HFF-Myc (cell line): ENCODE measurements around the gene NFIX.

Experiments
- DNase-seq: peaks from one replicate; pipeline ENCODE4 v3.0.0-alpha.2; 2011; ENCODE audit warnings: low read depth; ENCODE audit errors: extremely low read depth
- H3K4me3 ChIP-seq: replicated peaks from 2 replicates; pipeline ENCODE4 v1.5.1; 2011; ENCODE audit warnings: low read depth, mild to moderate bottlenecking, control low read depth, low read length
- TF ChIP-seq, protein P1 (sequence below): IDR thresholded peaks from 2 replicates; pipeline ENCODE4 v1.5.1; 2012; ENCODE audit warnings: mild to moderate bottlenecking, low read depth, low read length, control low read depth; ENCODE audit errors: missing control alignments

Gene NFIX

DNA sequence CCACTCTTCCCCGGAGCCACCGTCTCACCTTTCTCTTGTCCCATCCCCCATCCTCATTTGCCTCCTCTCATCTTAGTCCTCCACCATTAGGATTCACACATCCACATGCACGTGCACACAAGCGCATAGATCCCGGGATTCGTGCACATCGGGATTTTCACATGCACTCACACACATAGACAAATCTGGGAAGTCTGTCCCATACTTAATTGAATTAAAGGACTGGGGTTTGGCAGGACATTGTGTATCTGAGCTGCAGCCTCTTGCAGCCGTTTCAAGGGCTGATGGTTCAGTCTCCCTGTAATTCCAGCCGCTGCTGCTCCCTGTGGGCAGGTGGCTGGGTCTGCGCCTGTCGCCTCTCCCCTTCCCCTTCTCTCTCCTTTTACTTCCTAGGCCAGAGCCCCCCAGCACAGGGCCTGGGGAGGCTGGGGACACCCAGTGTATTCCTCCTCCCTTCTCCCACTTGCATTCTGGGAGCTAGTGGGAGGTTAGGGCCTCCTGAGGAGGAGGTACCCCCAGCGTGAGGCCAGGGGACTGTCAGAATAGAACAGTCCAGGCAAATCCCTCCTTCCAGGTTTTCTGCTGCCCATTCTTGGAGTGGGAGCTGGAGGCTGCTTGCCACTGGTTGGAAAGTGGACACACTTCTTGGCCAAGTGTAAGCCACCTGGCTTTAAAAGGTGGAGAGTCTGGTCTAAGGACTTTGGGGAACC, 63.8 kb downstream of the NFIX start:
- H3K4me3 ChIP-seq: no peak overlapping the region
- TF ChIP-seq, protein P1, sequence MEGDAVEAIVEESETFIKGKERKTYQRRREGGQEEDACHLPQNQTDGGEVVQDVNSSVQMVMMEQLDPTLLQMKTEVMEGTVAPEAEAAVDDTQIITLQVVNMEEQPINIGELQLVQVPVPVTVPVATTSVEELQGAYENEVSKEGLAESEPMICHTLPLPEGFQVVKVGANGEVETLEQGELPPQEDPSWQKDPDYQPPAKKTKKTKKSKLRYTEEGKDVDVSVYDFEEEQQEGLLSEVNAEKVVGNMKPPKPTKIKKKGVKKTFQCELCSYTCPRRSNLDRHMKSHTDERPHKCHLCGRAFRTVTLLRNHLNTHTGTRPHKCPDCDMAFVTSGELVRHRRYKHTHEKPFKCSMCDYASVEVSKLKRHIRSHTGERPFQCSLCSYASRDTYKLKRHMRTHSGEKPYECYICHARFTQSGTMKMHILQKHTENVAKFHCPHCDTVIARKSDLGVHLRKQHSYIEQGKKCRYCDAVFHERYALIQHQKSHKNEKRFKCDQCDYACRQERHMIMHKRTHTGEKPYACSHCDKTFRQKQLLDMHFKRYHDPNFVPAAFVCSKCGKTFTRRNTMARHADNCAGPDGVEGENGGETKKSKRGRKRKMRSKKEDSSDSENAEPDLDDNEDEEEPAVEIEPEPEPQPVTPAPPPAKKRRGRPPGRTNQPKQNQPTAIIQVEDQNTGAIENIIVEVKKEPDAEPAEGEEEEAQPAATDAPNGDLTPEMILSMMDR: no peak
- DNase-seq: no peak

DNA sequence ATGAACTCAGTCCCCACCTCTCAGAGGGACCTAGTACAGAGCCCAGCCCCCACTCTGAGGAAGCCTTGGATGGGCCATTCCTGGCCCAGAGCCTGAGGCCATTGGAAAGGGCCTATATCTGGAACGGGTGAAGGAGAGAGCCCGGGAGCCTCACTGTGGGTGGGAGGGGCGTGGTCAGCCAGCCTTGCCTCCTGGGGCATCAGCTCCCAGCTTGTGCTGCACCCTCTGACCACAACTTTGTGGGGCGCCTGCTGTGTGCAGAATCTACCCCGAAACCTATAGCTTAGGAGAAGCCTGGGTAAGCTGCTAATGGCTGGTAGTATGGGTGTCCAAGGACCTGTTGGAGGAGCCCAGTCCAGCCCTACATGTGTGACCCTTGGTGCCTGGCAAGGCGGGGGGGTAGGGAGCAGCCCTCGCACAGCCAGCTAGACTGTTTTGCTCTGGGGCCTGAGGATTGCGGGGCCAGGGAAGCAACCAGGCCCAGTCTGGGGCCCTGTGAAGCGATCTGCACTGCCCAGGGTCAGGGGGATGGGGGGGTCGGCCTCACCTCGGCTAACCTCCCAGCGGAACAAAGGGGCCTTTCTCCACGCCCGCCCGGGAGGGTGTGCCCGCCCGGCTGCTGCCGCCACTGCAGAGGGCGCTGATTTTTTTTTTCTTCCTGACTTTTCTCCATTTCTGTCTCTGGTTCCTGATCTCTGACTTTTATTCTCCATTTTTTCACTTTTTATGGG, 65.1 kb downstream of the NFIX start:
- no peak overlapping the region; the same call in 1 of the 2 replicates for H3K4me3 ChIP-seq
- no peak for DNase-seq
- TF ChIP-seq, protein P1: no peak

DNA sequence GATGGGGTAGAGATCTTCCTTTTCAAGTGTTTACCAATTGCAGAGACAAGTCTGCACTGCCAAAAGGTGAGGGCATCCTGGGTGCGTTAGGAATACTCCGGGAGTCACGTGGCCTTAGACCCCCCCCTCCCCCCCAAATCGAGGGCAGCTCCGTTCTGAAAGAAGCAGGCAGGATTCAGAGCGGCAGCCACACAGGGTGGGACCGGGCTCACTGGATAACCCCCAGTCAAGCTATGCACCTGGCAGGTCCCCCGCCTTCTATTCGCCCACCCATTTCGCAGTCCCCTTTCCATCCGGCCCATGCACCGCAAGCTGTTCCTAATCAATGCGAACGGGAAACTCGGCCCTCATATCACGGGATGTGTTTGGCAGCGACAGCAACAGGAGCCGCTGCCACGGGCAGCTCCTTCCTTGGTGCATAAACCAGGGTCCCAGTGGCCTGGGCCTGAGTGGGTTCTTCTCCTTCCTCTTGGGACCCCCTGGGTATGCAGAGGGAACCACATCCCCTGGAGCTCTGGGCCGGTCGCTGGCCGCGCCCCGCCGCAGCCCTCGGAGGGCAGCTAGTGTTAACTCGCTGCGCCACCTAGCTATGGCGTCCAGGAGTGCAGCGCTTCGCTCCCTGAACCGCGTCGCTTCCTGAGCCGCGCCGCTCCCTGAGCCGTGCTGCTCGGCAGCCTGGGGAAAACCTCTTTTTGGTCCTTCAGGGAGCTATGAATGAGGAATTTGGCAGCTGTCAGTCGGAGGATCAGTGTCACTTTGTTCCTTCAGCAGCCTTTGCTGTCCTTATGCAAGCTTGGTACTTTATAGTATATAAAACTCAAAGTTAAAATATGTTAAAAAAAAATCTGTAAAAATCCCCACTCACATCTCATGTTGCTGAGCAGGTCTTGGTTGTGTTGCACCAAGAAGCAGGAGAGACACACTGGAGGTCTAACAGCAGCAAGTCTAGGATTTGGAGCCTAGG, 66.0 kb downstream of the NFIX start:
- H3K4me3 ChIP-seq: peak overlapping the region; percentile 14; the same call in 1 of the 2 replicates
- no peak for DNase-seq
- TF ChIP-seq, protein P1: peak; percentile 97

DNA sequence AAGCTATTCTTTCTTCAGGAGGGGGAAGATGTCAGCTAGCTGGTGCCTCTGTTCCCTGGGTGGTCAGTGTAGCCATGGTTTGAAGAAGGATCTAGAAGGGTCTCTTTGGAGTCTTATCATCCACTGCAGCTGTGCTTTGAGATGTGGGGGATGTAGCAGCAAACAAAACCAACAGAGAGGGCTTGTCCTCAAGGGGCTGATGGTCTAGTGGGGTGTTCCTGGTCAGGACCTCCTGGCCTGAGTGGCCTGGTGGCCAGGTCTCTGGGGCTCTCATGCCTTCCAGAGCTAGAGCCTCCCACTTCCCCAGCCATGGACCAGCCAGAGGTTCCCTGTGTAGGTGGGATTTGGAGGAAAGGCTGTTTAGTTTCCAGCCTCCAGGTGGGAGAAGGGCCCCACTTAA, 67.0 kb downstream of the NFIX start:
- TF ChIP-seq, protein P1: no peak

DNA sequence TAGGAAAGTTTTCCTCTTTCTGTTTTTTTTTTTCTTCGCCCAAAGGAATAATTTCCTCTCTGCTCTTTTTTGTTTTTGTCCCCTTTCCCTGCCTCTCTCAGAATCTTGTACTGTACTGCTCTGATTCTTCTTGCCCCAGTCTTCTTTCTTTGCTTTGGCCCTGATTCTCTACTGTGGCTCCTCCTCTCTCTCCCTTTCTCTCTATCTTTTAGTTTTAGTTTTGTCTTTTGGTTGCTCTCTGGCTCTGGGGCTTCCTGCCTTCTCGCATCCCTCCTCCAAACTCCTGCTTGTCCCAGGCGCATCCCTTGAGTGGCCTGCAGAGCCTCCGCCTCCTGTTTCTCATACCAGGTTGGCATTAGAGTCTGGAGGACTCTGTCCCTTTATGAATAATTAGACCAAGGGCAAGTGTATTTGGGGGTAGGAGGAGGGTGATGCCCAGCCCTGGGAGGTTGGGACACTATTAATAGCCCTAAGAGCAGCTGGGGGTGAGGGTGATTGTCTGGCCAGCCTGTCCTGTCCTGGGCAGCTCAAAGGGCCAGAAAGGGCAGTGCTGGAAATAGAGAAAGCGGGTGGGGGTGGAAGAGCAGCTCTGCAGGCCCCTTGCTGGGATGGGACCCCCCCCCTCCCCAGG, 68.3 kb downstream of the NFIX start:
- no peak for DNase-seq
- no peak overlapping the region for H3K4me3 ChIP-seq
- TF ChIP-seq, protein P1: no peak

More for the DNA sequence above, 67.0 kb downstream of the NFIX start:
- H3K4me3 ChIP-seq: no peak overlapping the region
- no peak for DNase-seq

DNA sequence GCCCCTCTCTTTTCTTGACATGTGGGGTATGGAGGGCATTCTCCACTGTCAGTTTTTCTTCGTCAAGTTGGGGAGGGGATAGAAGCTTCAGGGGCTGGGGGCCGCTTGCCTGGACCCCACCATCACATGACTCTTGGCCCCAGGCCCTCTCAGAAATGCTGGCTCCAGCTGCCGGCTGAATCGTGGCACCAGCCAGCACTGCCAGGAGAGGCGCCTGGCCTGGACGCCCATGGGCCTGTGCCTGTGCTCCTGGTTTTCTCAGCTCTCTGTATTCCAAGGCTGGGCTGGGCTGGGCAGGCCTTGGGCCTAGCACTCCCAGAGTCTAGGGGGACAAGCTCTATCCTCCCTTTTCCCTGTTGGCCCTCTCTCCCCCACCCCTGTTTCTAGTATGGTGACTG, 68.8 kb downstream of the NFIX start:
- no peak overlapping the region for H3K4me3 ChIP-seq
- DNase-seq: no peak
- TF ChIP-seq, protein P1: no peak
